H1 (cell line): ENCODE data around the gene UFD1.

Experiments used
- EZH2 ChIP-seq: fragments of 200-600 bp; sonication (generic); IDR thresholded peaks from 2 replicates; pipeline ENCODE4 v1.7.1; 2012; ENCODE audit warnings: low read depth, mild to moderate bottlenecking, moderate library complexity, low read length, inconsistent platforms; ENCODE audit not compliant: severe bottlenecking
- GABPA ChIP-seq: IDR thresholded peaks from 2 replicates; pipeline ENCODE4 v1.6.1; 2011; ENCODE audit warnings: mild to moderate bottlenecking, low read length, moderate library complexity, borderline replicate concordance; ENCODE audit not compliant: insufficient read depth
- POLR2AphosphoS5 ChIP-seq: IDR thresholded peaks from 2 replicates; pipeline ENCODE4 v1.6.1; 2011; ENCODE audit warnings: low read depth, low read length
- RAD21 ChIP-seq, 2 experiments: IDR thresholded peaks in 1 of 2; conservative IDR thresholded peaks in 1 of 2; 2 replicates each; pipeline ENCODE4 v1.6.1; 2011; ENCODE audit warnings: low read depth in 2 of 2, low read length in 2 of 2, improper control_type of control experiment in 1 of 2, inconsistent platforms in 1 of 2, mild to moderate bottlenecking in 1 of 2, moderate library complexity in 1 of 2

GRCh38 chr22:19510919-19511341 is 31.9 kb upstream of the UFD1 start:
- no peak for TF ChIP-seq POLR2AphosphoS5
- no peak for TF ChIP-seq GABPA
- no peak for TF ChIP-seq EZH2
- TF ChIP-seq RAD21 (IDR thresholded peaks at IDR 0.05 in 1 of 2, conservative IDR thresholded peaks at IDR 0.05 in 1 of 2; ENCODE audit: low read depth in 2 of 2, low read length in 2 of 2) = no peak
